ENCODE results near the gene ATP10D. TPM values are rescaled to one million over a fixed set of nuclear protein-coding genes. Genes with fewer than 3 reads are reported as not detected.
"Not testable (repeated sequence)": the region's sequence is repeated elsewhere in the genome, so short reads cannot be mapped to it uniquely, and the experiment has no call there.

The ATP10D gene
- total and polyA plus RNA-seq, 11 donors = 2.2 to 22.1 (median 7.8) TPM

GRCh38 chr4:47550899-47551548 is 65.9 kb downstream of the ATP10D start:
- Histone ChIP-seq H3K27ac (no peak overlapping the region), H3K9me3 (no peaks in the 10 kb centered on the region), H3K36me3 (peaks cover 0 to 91% (median 83%) of the 10 kb centered on the region in 9 donors), H3K4me3 (no peak overlapping the region), H3K27me3 (no peaks in the 10 kb centered on the region), H3K4me1 (no peaks in the 10 kb centered on the region)
- 97% methylated on average over 7 of the region's 7 CpGs for WGBS, 4 donors
- no peak for DNase-seq
- intact Hi-C loops (cut with DNase I) = no loop called here
- TF ChIP-seq CTCF (IDR thresholded peaks at IDR 0.05) (no peak), POLR2A (IDR thresholded peaks at IDR 0.05) (no peak)
- ATAC-seq = no peak

GRCh38 chr4:47551682-47552081 is 66.6 kb downstream of the ATP10D start:
- no peak for TF ChIP-seq POLR2A (IDR thresholded peaks at IDR 0.05)
- TF ChIP-seq CTCF (IDR thresholded peaks at IDR 0.05) = no peak
- Histone ChIP-seq H3K27me3 (no peaks in the 10 kb centered on the region), H3K36me3 (peaks cover 0 to 84% (median 77%) of the 10 kb centered on the region in 9 donors), H3K27ac (no peak overlapping the region), H3K4me1 (no peaks in the 10 kb centered on the region), H3K4me3 (no peak overlapping the region), H3K9me3 (no peaks in the 10 kb centered on the region)
- ATAC-seq = no peak
- no peak for DNase-seq
- intact Hi-C loops (cut with DNase I) = no loop called here

- H3K36me3 ChIP-seq = peaks cover 0 to 82% (median 70%) of the 10 kb centered on the region in 9 donors
- TF ChIP-seq CTCF (IDR thresholded peaks at IDR 0.05) = no peak
- no peak for TF ChIP-seq POLR2A (IDR thresholded peaks at IDR 0.05)
- 89 to 93% (median 92%) methylated on average over 2 of the region's 2 CpGs for WGBS, 4 donors
- H3K27ac ChIP-seq = no peak overlapping the region
- no peaks in the 10 kb centered on the region for H3K4me1 ChIP-seq
- H3K9me3 ChIP-seq = no peaks in the 10 kb centered on the region
- DNase-seq = no peak
- no peaks in the 10 kb centered on the region for H3K27me3 ChIP-seq
- H3K4me3 ChIP-seq = no peak overlapping the region
- intact Hi-C loops (cut with DNase I) = no loop called here
- ATAC-seq = no peak
These were observed 68.5 kb downstream of the ATP10D start for GRCh38 chr4:47553329-47554125.

- H3K4me1 ChIP-seq; intact Hi-C loops (cut with DNase I); H3K9me3 ChIP-seq; H3K4me3 ChIP-seq; H3K27ac ChIP-seq; DNase-seq; ATAC-seq; H3K27me3 ChIP-seq: not testable (repeated sequence)
- 77 to 95% (median 86%) methylated on average over 3 of the region's 3 CpGs for WGBS, 4 donors
- H3K36me3 ChIP-seq = peaks cover 0 to 88% (median 73%) of the 10 kb centered on the region in 9 donors
These were observed 70.8 kb downstream of the ATP10D start for GRCh38 chr4:47555920-47556319.

All from heart left ventricle (tissue), 16 donors.